ENCODE results near the gene SLC11A2. TPM values are rescaled to one million over a fixed set of nuclear protein-coding genes. Genes with fewer than 3 reads are reported as not detected.

Gene SLC11A2
- total RNA-seq, 1 donor from 2014 or later: 123 TPM

DNA sequence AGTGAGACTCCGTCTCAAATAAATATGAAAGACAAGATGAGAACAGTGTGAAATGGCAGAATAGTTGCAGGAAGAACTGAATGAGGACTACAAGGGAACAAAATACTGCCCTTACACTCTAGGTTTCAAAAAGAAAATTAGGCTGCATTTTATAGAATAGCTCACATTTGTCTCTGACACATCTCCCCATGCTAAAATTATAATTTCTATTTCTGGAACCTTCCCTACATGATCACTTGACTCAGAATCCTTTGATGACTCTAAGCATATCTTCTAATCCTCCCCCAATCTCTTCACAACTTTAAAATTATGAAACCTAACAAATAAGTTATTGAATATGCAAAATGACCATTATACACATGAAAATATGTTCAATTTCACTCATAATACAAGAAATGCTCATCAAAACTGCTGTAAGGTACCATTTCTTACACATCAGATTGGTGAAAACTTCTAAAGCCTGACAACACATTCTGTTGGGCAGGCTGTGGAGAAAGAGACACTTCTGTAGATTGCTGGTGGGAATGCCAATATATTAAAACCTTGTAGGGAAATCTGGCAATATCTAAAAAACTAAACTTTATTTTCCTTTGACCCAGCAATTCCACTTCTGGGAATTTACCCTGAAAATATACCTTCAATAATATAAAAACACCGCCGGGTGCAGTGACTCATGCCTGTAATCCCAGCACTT lies 78.1 kb downstream of the SLC11A2 start:
- no peak for DNase-seq (ENCODE audit: low spot score in 2 of 2, unreplicated experiment in 2 of 2)
- H3K9me3 Mint-ChIP-seq: peaks cover 3% of the 10 kb centered on the region
- H3K4me3 Mint-ChIP-seq: no peak overlapping the region
- H3K27me3 Mint-ChIP-seq (ENCODE audit: low read depth): no peaks in the 10 kb centered on the region
- H3K36me3 Mint-ChIP-seq: peaks cover 17% of the 10 kb centered on the region
- no peak overlapping the region for H3K27ac Mint-ChIP-seq
- TF ChIP-seq, protein P1, sequence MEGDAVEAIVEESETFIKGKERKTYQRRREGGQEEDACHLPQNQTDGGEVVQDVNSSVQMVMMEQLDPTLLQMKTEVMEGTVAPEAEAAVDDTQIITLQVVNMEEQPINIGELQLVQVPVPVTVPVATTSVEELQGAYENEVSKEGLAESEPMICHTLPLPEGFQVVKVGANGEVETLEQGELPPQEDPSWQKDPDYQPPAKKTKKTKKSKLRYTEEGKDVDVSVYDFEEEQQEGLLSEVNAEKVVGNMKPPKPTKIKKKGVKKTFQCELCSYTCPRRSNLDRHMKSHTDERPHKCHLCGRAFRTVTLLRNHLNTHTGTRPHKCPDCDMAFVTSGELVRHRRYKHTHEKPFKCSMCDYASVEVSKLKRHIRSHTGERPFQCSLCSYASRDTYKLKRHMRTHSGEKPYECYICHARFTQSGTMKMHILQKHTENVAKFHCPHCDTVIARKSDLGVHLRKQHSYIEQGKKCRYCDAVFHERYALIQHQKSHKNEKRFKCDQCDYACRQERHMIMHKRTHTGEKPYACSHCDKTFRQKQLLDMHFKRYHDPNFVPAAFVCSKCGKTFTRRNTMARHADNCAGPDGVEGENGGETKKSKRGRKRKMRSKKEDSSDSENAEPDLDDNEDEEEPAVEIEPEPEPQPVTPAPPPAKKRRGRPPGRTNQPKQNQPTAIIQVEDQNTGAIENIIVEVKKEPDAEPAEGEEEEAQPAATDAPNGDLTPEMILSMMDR (IDR thresholded peaks at IDR 0.05; ENCODE audit: unreplicated experiment): no peak
- H3K4me1 Mint-ChIP-seq: no peaks in the 10 kb centered on the region

DNA sequence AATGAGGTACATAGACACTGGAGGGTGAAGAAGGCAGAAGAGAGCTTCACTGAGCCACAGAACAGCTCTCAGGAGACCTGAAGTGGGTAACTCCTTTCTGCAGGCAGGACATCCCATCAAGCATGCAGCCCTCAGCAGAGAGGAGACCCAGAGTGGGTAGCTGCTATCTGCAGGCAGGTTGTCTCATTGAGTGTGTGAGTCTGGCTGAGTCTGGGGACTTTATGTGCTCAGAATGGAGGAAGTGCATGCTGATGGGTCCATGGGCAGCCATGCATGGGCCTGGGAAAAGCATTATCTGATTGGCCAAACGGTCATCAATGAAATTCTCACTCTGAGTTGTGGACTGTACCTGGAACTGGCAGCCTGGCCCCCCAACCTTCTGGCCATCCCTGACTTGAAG lies 88.5 kb downstream of the SLC11A2 start:
- H3K4me3 Mint-ChIP-seq: no peak overlapping the region
- DNase-seq (ENCODE audit: low spot score in 2 of 2, unreplicated experiment in 2 of 2): no peak
- no peak overlapping the region for H3K27ac Mint-ChIP-seq
- H3K4me1 Mint-ChIP-seq: peaks cover 35% of the 10 kb centered on the region
- H3K36me3 Mint-ChIP-seq: peaks cover 18% of the 10 kb centered on the region
- H3K27me3 Mint-ChIP-seq (ENCODE audit: low read depth): no peaks in the 10 kb centered on the region
- H3K9me3 Mint-ChIP-seq: no peaks in the 10 kb centered on the region
- TF ChIP-seq, protein P1 (IDR thresholded peaks at IDR 0.05; ENCODE audit: unreplicated experiment): no peak

DNA sequence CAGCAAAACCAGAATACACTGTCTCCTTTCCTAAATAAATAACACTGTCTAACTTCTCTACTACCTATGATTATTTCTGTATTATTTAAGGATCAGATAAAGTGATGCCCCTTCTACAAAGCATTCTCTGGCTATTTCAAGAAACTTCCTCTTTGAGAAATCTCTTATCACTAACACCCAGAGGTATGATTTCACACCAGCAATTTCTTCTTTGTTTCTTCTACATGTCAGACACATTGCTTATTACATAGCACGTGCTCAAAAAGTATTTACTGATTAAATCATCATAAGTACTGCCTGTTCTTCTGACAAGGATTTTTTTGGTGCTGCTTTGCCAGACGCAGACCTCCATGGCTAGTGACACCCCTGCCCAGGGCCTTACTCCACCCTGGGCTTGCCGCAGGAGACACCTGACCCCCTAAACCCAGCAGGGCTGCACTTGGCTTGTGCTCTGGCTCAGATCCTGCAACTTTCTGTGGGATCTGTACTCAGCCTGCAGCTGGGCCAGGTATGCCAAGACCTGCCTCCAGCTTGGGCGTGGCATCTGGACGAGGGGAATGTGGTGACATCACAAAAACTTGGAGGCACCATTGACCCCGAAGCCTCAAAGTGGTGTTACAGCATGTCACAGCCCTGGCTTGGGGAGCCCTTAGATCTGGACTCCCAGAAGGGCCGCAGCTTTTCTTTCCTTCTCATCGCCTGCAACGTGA lies 89.2 kb downstream of the SLC11A2 start:
- Mint-ChIP-seq H3K9me3 (no peaks in the 10 kb centered on the region), H3K4me1 (peaks cover 42% of the 10 kb centered on the region), H3K36me3 (peaks cover 18% of the 10 kb centered on the region), H3K4me3 (no peak overlapping the region), H3K27me3 (ENCODE audit: low read depth) (no peaks in the 10 kb centered on the region), H3K27ac (peak overlapping the region; percentile 48)
- DNase-seq (ENCODE audit: low spot score in 2 of 2, unreplicated experiment in 2 of 2): no peak
- TF ChIP-seq, protein P1 (IDR thresholded peaks at IDR 0.05; ENCODE audit: unreplicated experiment): no peak

DNA sequence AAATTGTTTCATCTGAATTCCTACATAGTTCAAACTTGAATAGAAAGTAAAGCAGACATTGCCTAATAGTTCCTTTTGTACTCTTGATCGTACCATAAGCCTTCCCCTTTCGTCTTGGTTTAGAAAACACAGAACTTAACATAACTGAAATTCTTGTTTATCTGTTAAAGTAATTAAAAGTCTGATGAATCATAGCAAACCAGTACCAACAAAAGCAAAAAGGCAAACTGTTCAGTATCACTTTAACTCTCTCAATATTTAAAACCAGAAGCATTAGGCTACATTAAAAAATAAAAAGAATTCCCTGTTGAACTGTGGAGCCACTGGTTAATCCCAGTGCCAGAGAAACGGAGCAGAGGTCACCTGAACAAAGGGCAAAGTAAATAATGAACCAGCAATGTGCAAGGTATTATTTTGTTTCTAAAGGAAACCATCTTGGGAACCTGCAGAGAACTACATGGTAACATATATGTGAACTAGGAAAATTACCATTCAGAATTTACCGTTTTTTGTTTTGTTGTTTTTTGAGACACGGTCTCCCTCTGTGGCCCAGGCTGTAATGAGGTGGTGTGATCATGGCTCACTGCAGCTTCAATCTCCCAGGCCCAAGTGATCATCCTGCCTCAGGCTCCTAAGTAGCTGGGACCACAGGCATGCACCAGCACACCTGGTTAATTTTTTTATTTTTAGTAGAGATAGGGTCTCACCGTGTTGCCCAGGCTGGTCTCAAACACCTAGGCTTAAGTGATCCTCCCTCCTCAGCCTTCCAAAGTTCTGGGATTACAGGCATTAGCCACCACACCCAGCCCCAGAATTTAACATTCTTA lies 91.0 kb downstream of the SLC11A2 start:
- peaks cover 52% of the 10 kb centered on the region for H3K4me1 Mint-ChIP-seq
- H3K36me3 Mint-ChIP-seq: peaks cover 27% of the 10 kb centered on the region
- no peak overlapping the region for H3K4me3 Mint-ChIP-seq
- H3K27ac Mint-ChIP-seq: peak overlapping the region; percentile 95
- no peak for DNase-seq (ENCODE audit: low spot score in 2 of 2, unreplicated experiment in 2 of 2)
- TF ChIP-seq, protein P1 (IDR thresholded peaks at IDR 0.05; ENCODE audit: unreplicated experiment): no peak
- H3K27me3 Mint-ChIP-seq (ENCODE audit: low read depth): no peaks in the 10 kb centered on the region
- H3K9me3 Mint-ChIP-seq: no peaks in the 10 kb centered on the region

DNA sequence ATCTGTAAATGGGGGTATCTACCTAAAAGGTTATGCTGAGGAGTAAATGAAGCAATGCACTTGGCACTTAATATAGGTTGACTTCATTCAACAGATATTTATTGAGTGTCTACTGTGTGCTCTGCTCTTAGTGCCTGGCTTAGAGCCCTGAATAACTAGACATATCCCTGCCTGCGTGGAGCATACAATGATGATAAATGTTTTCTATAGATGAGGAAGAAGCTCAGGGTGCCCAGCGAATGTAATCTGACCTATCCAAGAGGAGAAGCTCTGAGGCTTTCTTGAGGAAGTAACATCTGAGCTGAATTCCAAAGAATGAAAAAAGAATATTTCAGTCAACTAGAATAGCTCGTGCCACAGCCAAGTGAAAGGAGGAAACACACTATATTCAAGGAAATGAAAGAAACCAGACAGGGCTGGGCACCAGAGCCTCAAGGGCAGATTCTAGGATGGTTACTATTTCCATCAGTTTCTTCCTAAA lies 91.8 kb downstream of the SLC11A2 start:
- peak overlapping the region; percentile 95 for H3K27ac Mint-ChIP-seq

More for the DNA sequence above, 91.8 kb downstream of the SLC11A2 start:
- no peaks in the 10 kb centered on the region for H3K9me3 Mint-ChIP-seq
- no peak for DNase-seq (ENCODE audit: low spot score in 2 of 2, unreplicated experiment in 2 of 2)
- TF ChIP-seq, protein P1 (IDR thresholded peaks at IDR 0.05; ENCODE audit: unreplicated experiment): no peak
- H3K4me3 Mint-ChIP-seq: no peak overlapping the region
- H3K4me1 Mint-ChIP-seq: peaks cover 54% of the 10 kb centered on the region
- peaks cover 30% of the 10 kb centered on the region for H3K36me3 Mint-ChIP-seq
- H3K27me3 Mint-ChIP-seq (ENCODE audit: low read depth): no peaks in the 10 kb centered on the region

Measured in mesothelial cell of epicardium (in vitro differentiated cells).